ENCODE measurements around the gene VNN1.
"Not testable (repeated sequence)": the region's sequence is repeated elsewhere in the genome, so short reads cannot be mapped to it uniquely, and the experiment has no call there.

VNN1 gene

GRCh38 chr6:132715204-132715603 lies 1.3 kb upstream of the VNN1 start:
- Mint-ChIP-seq H3K27me3 (no peaks in the 10 kb centered on the region), H3K9me3 (no peaks in the 10 kb centered on the region), H3K4me3 (no peak overlapping the region), H3K36me3 (ENCODE audit: insufficient read depth) (no peaks in the 10 kb centered on the region), H3K4me1 (no peaks in the 10 kb centered on the region), H3K27ac (ENCODE audit: low read depth) (no peak overlapping the region)
- DNase-seq (ENCODE audit: low spot score in 2 of 2) (no peak), ATAC-seq (replicated peaks; ENCODE audit: extremely low read depth, poor library complexity, severe bottlenecking) (no peak)

GRCh38 chr6:132714160-132714559 lies 305 bp upstream of the VNN1 start:
- Mint-ChIP-seq H3K27me3 (no peaks in the 10 kb centered on the region), H3K36me3 (ENCODE audit: insufficient read depth) (no peaks in the 10 kb centered on the region), H3K27ac (ENCODE audit: low read depth) (no peak overlapping the region), H3K4me1 (no peaks in the 10 kb centered on the region), H3K9me3 (no peaks in the 10 kb centered on the region), H3K4me3 (no peak overlapping the region)
- DNase-seq (ENCODE audit: low spot score in 2 of 2) (no peak), ATAC-seq (replicated peaks; ENCODE audit: extremely low read depth, poor library complexity, severe bottlenecking) (no peak)

DNA sequence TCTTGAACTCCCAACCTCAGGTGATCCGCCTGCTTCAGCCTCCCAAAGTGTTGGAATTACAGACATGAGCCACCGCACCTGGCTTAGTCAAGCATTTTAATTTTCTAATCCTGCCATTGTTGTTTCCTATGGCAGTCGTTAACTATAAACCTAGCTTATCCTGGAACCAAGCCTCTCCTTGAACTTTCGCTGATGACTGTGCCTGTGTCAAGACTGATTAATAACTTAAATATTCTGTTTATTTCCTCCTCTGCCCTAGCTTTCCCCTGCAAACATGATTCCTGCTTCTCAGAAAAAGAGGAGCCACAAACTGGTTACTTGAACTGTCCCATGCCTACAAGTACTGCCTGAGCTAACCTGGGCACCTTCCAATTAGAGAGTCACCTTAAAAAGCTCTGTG lies 1.5 kb downstream of the VNN1 start:
- Mint-ChIP-seq H3K4me1 (no peaks in the 10 kb centered on the region), H3K27ac (ENCODE audit: low read depth) (no peak overlapping the region), H3K36me3 (ENCODE audit: insufficient read depth) (no peaks in the 10 kb centered on the region), H3K4me3 (no peak overlapping the region), H3K9me3 (no peaks in the 10 kb centered on the region), H3K27me3 (no peaks in the 10 kb centered on the region)
- no peak for DNase-seq (ENCODE audit: low spot score in 2 of 2)
- ATAC-seq (replicated peaks; ENCODE audit: extremely low read depth, poor library complexity, severe bottlenecking): no peak

- Mint-ChIP-seq H3K4me3 (no peak overlapping the region), H3K9me3 (no peaks in the 10 kb centered on the region), H3K4me1 (no peaks in the 10 kb centered on the region), H3K27ac (ENCODE audit: low read depth) (no peak overlapping the region), H3K36me3 (ENCODE audit: insufficient read depth) (no peaks in the 10 kb centered on the region), H3K27me3 (peaks cover 24% of the 10 kb centered on the region)
- ATAC-seq (replicated peaks; ENCODE audit: extremely low read depth, poor library complexity, severe bottlenecking) (no peak), DNase-seq (ENCODE audit: low spot score in 2 of 2) (no peak)
These were observed 5.1 kb downstream of the VNN1 start for GRCh38 chr6:132708771-132709170.

GRCh38 chr6:132708002-132708401 lies 5.9 kb downstream of the VNN1 start:
- ATAC-seq (replicated peaks; ENCODE audit: extremely low read depth, poor library complexity, severe bottlenecking) (no peak), DNase-seq (ENCODE audit: low spot score in 2 of 2) (no peak)
- no peaks in the 10 kb centered on the region for H3K9me3 Mint-ChIP-seq
- H3K27me3 Mint-ChIP-seq: peaks cover 32% of the 10 kb centered on the region
- H3K4me3 Mint-ChIP-seq: no peak overlapping the region
- H3K36me3 Mint-ChIP-seq (ENCODE audit: insufficient read depth): no peaks in the 10 kb centered on the region
- H3K4me1 Mint-ChIP-seq: no peaks in the 10 kb centered on the region
- no peak overlapping the region for H3K27ac Mint-ChIP-seq (ENCODE audit: low read depth)

- H3K9me3 Mint-ChIP-seq; H3K4me3 Mint-ChIP-seq; DNase-seq (ENCODE audit: low spot score in 2 of 2); H3K27ac Mint-ChIP-seq (ENCODE audit: low read depth); H3K36me3 Mint-ChIP-seq (ENCODE audit: insufficient read depth); ATAC-seq (replicated peaks; ENCODE audit: extremely low read depth, poor library complexity, severe bottlenecking); H3K4me1 Mint-ChIP-seq: not testable (repeated sequence)
- H3K27me3 Mint-ChIP-seq: peaks cover 44% of the 10 kb centered on the region
These were observed 7.1 kb downstream of the VNN1 start for GRCh38 chr6:132706756-132707155.

GRCh38 chr6:132703936-132704335 lies 9.9 kb downstream of the VNN1 start:
- Mint-ChIP-seq H3K4me1 (no peaks in the 10 kb centered on the region), H3K4me3 (no peak overlapping the region), H3K27me3 (peaks cover 51% of the 10 kb centered on the region), H3K36me3 (ENCODE audit: insufficient read depth) (no peaks in the 10 kb centered on the region), H3K9me3 (no peaks in the 10 kb centered on the region), H3K27ac (ENCODE audit: low read depth) (no peak overlapping the region)
- DNase-seq (ENCODE audit: low spot score in 2 of 2): no peak
- ATAC-seq (replicated peaks; ENCODE audit: extremely low read depth, poor library complexity, severe bottlenecking): no peak

GRCh38 chr6:132698608-132699007 lies 15.2 kb downstream of the VNN1 start:
- H3K27me3 Mint-ChIP-seq: peaks cover 39% of the 10 kb centered on the region
- H3K4me3 Mint-ChIP-seq: no peak overlapping the region
- no peaks in the 10 kb centered on the region for H3K36me3 Mint-ChIP-seq (ENCODE audit: insufficient read depth)
- ATAC-seq (replicated peaks; ENCODE audit: extremely low read depth, poor library complexity, severe bottlenecking): no peak
- H3K27ac Mint-ChIP-seq (ENCODE audit: low read depth): no peak overlapping the region
- H3K4me1 Mint-ChIP-seq: no peaks in the 10 kb centered on the region
- DNase-seq (ENCODE audit: low spot score in 2 of 2): no peak
- peaks cover 12% of the 10 kb centered on the region for H3K9me3 Mint-ChIP-seq

DNA sequence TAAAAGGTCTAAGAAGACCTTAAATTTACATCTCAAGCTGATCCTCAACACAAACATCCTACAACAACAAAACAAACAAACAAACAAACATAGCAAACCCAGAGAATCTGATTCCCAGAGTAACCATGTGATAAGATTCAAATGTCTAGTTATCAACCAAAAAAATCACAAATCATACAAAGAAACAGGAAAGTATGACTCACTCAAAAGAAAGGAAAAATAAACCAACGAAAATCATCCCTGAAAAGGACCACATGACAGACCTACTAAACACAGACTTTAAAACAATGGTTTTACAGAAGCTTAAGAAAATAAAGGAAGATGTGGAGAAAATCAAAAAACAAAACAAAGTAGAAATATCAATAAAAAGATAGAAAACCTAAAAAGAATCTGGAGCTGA lies 18.1 kb downstream of the VNN1 start:
- peaks cover 12% of the 10 kb centered on the region for H3K9me3 Mint-ChIP-seq
- no peaks in the 10 kb centered on the region for H3K36me3 Mint-ChIP-seq (ENCODE audit: insufficient read depth)
- H3K27me3 Mint-ChIP-seq: peaks cover 19% of the 10 kb centered on the region
- H3K27ac Mint-ChIP-seq (ENCODE audit: low read depth): no peak overlapping the region
- no peak overlapping the region for H3K4me3 Mint-ChIP-seq
- no peaks in the 10 kb centered on the region for H3K4me1 Mint-ChIP-seq
- no peak for ATAC-seq (replicated peaks; ENCODE audit: extremely low read depth, poor library complexity, severe bottlenecking)
- DNase-seq (ENCODE audit: low spot score in 2 of 2): no peak

DNA sequence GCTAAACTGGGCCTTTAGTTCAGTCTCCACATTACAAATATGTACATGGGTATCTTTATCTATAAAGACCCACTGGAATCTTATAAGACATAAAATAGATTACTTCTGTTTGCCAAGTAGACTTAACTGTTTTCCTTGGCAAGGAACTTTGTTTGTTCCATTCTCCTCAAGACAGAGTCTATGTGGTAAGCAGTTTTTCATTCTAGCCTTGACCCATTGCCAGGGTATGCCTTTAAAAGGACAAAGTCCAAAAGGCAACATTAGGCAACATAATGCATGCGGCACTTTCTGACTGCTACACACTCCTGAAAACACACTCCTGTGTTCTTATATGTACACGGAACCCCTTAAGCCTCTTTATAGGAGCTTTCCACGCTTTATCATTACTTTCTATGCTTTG lies 20.4 kb downstream of the VNN1 start:
- H3K4me3 Mint-ChIP-seq: no peak overlapping the region
- no peaks in the 10 kb centered on the region for H3K36me3 Mint-ChIP-seq (ENCODE audit: insufficient read depth)
- no peak for DNase-seq (ENCODE audit: low spot score in 2 of 2)
- no peak overlapping the region for H3K27ac Mint-ChIP-seq (ENCODE audit: low read depth)
- peaks cover 42% of the 10 kb centered on the region for H3K27me3 Mint-ChIP-seq
- H3K4me1 Mint-ChIP-seq: no peaks in the 10 kb centered on the region
- H3K9me3 Mint-ChIP-seq: peaks cover 12% of the 10 kb centered on the region
- no peak for ATAC-seq (replicated peaks; ENCODE audit: extremely low read depth, poor library complexity, severe bottlenecking)

DNA sequence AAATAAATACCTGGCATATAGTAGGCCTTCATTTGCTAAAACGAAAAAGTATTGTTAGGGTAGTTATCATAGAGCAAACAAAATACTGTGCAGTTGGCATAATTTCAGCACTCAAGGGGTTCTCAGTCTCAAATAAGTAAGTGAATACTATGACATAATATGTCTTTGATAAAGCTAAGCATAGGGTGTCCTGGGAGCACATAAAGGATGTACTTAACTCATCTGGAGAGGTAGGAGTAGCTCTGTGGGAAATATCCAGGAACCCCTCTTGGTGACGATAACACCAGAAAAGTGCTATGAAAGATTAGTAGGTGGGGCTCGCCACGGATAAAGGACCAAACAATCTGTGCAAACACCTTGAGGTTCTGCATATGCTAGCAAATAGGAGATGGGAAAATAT lies 23.2 kb downstream of the VNN1 start:
- DNase-seq (ENCODE audit: low spot score in 2 of 2): no peak
- no peak for ATAC-seq (replicated peaks; ENCODE audit: extremely low read depth, poor library complexity, severe bottlenecking)
- Mint-ChIP-seq H3K4me3 (no peak overlapping the region), H3K27me3 (peaks cover 57% of the 10 kb centered on the region), H3K9me3 (peaks cover 2% of the 10 kb centered on the region), H3K4me1 (no peaks in the 10 kb centered on the region), H3K36me3 (ENCODE audit: insufficient read depth) (no peaks in the 10 kb centered on the region), H3K27ac (ENCODE audit: low read depth) (no peak overlapping the region)

DNA sequence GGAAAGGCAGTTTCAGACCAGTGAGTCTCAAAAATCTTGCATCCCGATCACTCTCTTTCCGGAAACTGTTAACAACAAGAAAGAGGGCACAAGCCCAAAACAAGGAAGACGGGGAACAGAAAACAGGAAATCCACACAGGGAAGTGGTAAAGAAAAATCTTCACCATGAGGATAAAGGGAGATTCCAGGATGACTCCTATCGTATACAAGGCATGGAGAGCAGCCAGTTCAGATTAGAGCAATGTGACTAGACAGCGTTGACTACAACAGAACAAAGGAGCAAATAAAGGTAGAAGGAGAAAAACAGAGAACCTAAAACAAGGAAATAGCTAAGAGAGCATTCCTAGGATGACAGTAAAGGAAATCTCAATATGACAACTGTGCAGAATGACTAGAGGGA lies 26.5 kb downstream of the VNN1 start:
- Mint-ChIP-seq H3K36me3 (ENCODE audit: insufficient read depth) (no peaks in the 10 kb centered on the region), H3K27me3 (peaks cover 61% of the 10 kb centered on the region), H3K27ac (ENCODE audit: low read depth) (no peak overlapping the region), H3K4me3 (no peak overlapping the region), H3K4me1 (no peaks in the 10 kb centered on the region), H3K9me3 (no peaks in the 10 kb centered on the region)
- ATAC-seq (replicated peaks; ENCODE audit: extremely low read depth, poor library complexity, severe bottlenecking) (no peak), DNase-seq (ENCODE audit: low spot score in 2 of 2) (no peak)

DNA sequence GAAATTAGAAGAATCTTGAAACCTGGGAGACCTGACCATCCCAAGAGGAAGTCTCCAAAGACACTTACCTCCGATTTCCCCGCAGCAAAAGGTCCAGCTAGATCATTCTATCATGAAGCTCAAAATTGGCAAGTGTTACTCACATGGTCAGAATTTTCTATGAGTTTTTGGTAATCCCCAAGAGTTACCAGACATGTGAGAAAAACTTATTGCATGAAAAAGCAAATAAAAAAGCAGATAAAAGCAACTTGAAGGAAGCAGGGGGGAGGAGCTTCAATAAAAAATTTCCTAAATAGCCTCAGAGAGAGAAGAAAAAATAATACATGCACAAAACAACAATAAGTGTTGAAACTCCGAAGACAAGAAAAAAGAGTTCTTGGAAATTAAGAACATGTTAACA lies 27.3 kb downstream of the VNN1 start:
- no peak for ATAC-seq (replicated peaks; ENCODE audit: extremely low read depth, poor library complexity, severe bottlenecking)
- peaks cover 61% of the 10 kb centered on the region for H3K27me3 Mint-ChIP-seq
- no peak overlapping the region for H3K27ac Mint-ChIP-seq (ENCODE audit: low read depth)
- H3K4me3 Mint-ChIP-seq: no peak overlapping the region
- no peaks in the 10 kb centered on the region for H3K9me3 Mint-ChIP-seq
- DNase-seq (ENCODE audit: low spot score in 2 of 2): no peak
- H3K36me3 Mint-ChIP-seq (ENCODE audit: insufficient read depth): no peaks in the 10 kb centered on the region
- no peaks in the 10 kb centered on the region for H3K4me1 Mint-ChIP-seq

- H3K27ac Mint-ChIP-seq (ENCODE audit: low read depth): no peak overlapping the region
- no peak for DNase-seq (ENCODE audit: low spot score in 2 of 2)
- no peak overlapping the region for H3K4me3 Mint-ChIP-seq
- ATAC-seq (replicated peaks; ENCODE audit: extremely low read depth, poor library complexity, severe bottlenecking): no peak
- no peaks in the 10 kb centered on the region for H3K9me3 Mint-ChIP-seq
- H3K4me1 Mint-ChIP-seq: no peaks in the 10 kb centered on the region
- no peaks in the 10 kb centered on the region for H3K36me3 Mint-ChIP-seq (ENCODE audit: insufficient read depth)
- H3K27me3 Mint-ChIP-seq: peaks cover 48% of the 10 kb centered on the region
These were observed 28.8 kb downstream of the VNN1 start for GRCh38 chr6:132685009-132685408.
